Measurements from ENCODE around the gene NEDD1. TPM values are rescaled to one million over a fixed set of nuclear protein-coding genes. Genes with fewer than 3 reads are reported as not detected.

The NEDD1 gene
- total RNA-seq, 1 experiment from 2014 or later: 17.2 TPM

DNA sequence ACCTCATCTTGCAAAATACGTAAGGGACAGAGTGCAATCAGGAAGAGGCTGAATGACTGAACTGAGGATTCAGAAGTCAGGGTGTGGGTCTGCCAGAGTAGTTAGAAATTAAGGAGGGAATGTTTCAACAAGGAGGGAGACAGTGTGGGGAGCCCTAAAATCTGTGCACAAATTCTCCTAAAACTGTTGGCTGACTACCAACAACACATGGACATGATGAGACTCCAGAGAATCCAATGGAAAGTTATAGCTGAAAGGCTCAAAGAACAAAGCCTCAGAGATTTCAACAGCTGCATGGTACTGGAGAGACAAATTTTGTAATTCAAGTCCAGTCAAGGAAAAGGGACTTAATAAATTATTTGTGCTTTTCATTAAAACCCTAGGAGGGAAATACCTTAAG lies 36.1 kb upstream of the NEDD1 start:
- Histone ChIP-seq H3K79me1 (ENCODE audit: insufficient read depth, low read depth, low read length, poor library complexity, severe bottlenecking) (no peaks in the 10 kb centered on the region), H4K8ac (replicated peaks; ENCODE audit: insufficient read length, low read depth, low read length) (no peak overlapping the region), H2BK120ac (ENCODE audit: low read depth, low read length, poor library complexity, severe bottlenecking) (no peak overlapping the region), H3K23ac (ENCODE audit: insufficient read length, low read depth, low read length) (no peak overlapping the region), H4K20me1 (ENCODE audit: control insufficient read depth, insufficient read depth, insufficient read length) (no peaks in the 10 kb centered on the region), H3K23me2 (ENCODE audit: insufficient read length, low read depth, low read length, poor library complexity, severe bottlenecking) (no peaks in the 10 kb centered on the region), H3K4me2 (ENCODE audit: insufficient read depth, insufficient read length, low read length) (no peak overlapping the region), H3K9me3 (ENCODE audit: control insufficient read depth, low read depth, low read length) (no peaks in the 10 kb centered on the region), H3K79me2 (ENCODE audit: insufficient read depth, low read length) (no peaks in the 10 kb centered on the region), H3T11ph (ENCODE audit: low read length) (no peak overlapping the region), H2AFZ (ENCODE audit: low read length) (no peak overlapping the region), H3K4me1 (ENCODE audit: insufficient read depth, low read length) (no peaks in the 10 kb centered on the region), H3K4ac (ENCODE audit: low read depth, low read length) (no peak overlapping the region), H3K56ac (ENCODE audit: insufficient read length, low read depth, low read length) (no peak overlapping the region), H4K5ac (ENCODE audit: insufficient read length, low read depth, low read length) (no peak overlapping the region), H2AK5ac (ENCODE audit: insufficient read length, low read length) (no peak overlapping the region), H4K91ac (ENCODE audit: insufficient read length, low read depth, low read length) (no peak overlapping the region), H3K18ac (ENCODE audit: insufficient read length, low read depth, low read length) (no peak overlapping the region), H3K14ac (ENCODE audit: insufficient read depth, low read length) (no peak overlapping the region), H3K27ac (ENCODE audit: insufficient read length, low read depth, low read length) (no peak overlapping the region), H3K27me3 (ENCODE audit: insufficient read depth, low read length) (no peaks in the 10 kb centered on the region), H2BK12ac (ENCODE audit: insufficient read length, low read depth, low read length) (no peak overlapping the region), H2BK5ac (ENCODE audit: insufficient read length, low read length) (no peak overlapping the region), H2BK20ac (ENCODE audit: low read depth, low read length, poor library complexity, severe bottlenecking) (no peak overlapping the region), H2BK15ac (ENCODE audit: low read depth, low read length) (no peak overlapping the region), H3K9ac (ENCODE audit: extremely low read depth, insufficient read length, low read length) (no peak overlapping the region)
- peaks cover 0 to 3% of the 10 kb centered on the region in 2 experiments; a peak in 3 of 5 replicates for H3K9me3 Mint-ChIP-seq
- no peaks in the 10 kb centered on the region for H3K4me1 Mint-ChIP-seq
- no peak overlapping the region for H3K27ac Mint-ChIP-seq
- no peak for DNase-seq
- H3K36me3 Mint-ChIP-seq (ENCODE audit: insufficient read depth in 1 of 3, low read depth in 3 of 3): no peaks in the 10 kb centered on the region
- H3K27me3 Mint-ChIP-seq (ENCODE audit: low read depth): no peaks in the 10 kb centered on the region
- WGBS (ENCODE audit: extremely low coverage, insufficient read length, low lambda C conversion rate): no CpG with 5 or more reads among the region's 1 CpG
- H3K4me3 Mint-ChIP-seq: no peak overlapping the region
- TF ChIP-seq CTCF (conservative IDR thresholded peaks at IDR 0.05): no peak

Measured in H9 (cell line).